Transverse colon (tissue), 4 donors: ENCODE measurements around the gene CCDC68. TPM values are rescaled to one million over a fixed set of nuclear protein-coding genes. Genes with fewer than 3 reads are reported as not detected.

Experiments
- DNase-seq: peaks from one replicate; pipeline ENCODE4 v3.0.0-alpha.2; 2019
- H3K27ac ChIP-seq, 4 donors: fragments of 200-600 bp; sonication (generic); 2 replicates each; pipeline ENCODE4 v1.5.1; 2016 to 2018; ENCODE audit warnings: inconsistent platforms in 4 of 4
- H3K27me3 ChIP-seq: fragments of 200-600 bp; sonication (generic); 2 replicates; pipeline ENCODE4 v1.5.1; 2017; ENCODE audit warnings: inconsistent platforms
- H3K36me3 ChIP-seq, 4 donors: fragments of 200-600 bp; sonication (generic); 2 replicates each; pipeline ENCODE4 v1.5.1; 2017 to 2019; ENCODE audit warnings: inconsistent platforms in 4 of 4
- H3K4me1 ChIP-seq, 4 donors: fragments of 200-600 bp; sonication (generic); 2 replicates each; pipeline ENCODE4 v1.5.1; 2017 to 2020; ENCODE audit warnings: inconsistent platforms in 4 of 4
- H3K4me3 ChIP-seq, 4 donors: fragments of 200-600 bp; sonication (generic); 1 replicate in 1 of 4; 2 replicates in 3 of 4; pipeline versions ENCODE4 v1.5.1 to v1.6.1; 2017 to 2019; ENCODE audit warnings: inconsistent platforms in 4 of 4
- H3K9me3 ChIP-seq, 2 donors: fragments of 200-600 bp; sonication (generic); 2 replicates each; pipeline ENCODE4 v1.5.1; 2017 to 2019; ENCODE audit warnings: inconsistent platforms in 2 of 2
- EP300 ChIP-seq: sonication (generic); formaldehyde crosslinking; IDR thresholded peaks from one replicate; pipeline ENCODE4 v1.6.1; 2017; ENCODE audit warnings: antibody characterized with exemption, low read depth
- POLR2A ChIP-seq: fragments of 450-650 bp; IDR thresholded peaks from one replicate; pipeline ENCODE4 v1.6.1; 2016; ENCODE audit warnings: antibody characterized with exemption, mild to moderate bottlenecking, moderate library complexity
- POLR2AphosphoS5 ChIP-seq, 3 donors: sonication (generic); formaldehyde crosslinking; IDR thresholded peaks; one replicate each; pipeline ENCODE4 v1.6.1; 2016; ENCODE audit warnings: antibody characterized with exemption in 3 of 3
- WGBS, 2 donors: methylation state at CpG; one replicate each; pipeline ENCODE4 v1.1.5; 2018; ENCODE audit warnings: low coverage in 1 of 2; 5-methylcytosine and 5-hydroxymethylcytosine counted together
- in situ Hi-C, 4 donors: fragments of 200-750 bp; cut with MboI; loops; one replicate each; pipeline versions ENCODE4 v1.15.0 to v1.15.1; 2017; ENCODE audit warnings: low sequenced_read_pairs in 3 of 4, low pct_ligation_motif_present in 1 of 4, low pct_unique_long_range_greater_than_20kb in 1 of 4
- intact Hi-C: fragments of 100-400 bp; cut with DNase I; formaldehyde crosslinking; loops from one replicate; pipeline ENCODE4 v1.15.1; 2023; ENCODE audit warnings: low total_unique reads
- total RNA-seq, 4 donors: library from RNA; depleted of rRNA; stranded (reverse); fragments of >200 nt; gene quantifications; one replicate each; pipeline ENCODE4 v1.1.0, GENCODE V29; 2016
- TF ChIP-seq, protein P1 (sequence below), 5 experiments: fragments of 200-600 bp in 3 of 5; fragments of 450-650 bp in 2 of 5; sonication (generic) in 3 of 5; IDR thresholded peaks; 1 replicate in 2 of 5; 2 replicates in 3 of 5; pipeline ENCODE4 v1.5.1; 2016 to 2017; ENCODE audit warnings: antibody characterized with exemption in 5 of 5, inconsistent platforms in 3 of 5, mild to moderate bottlenecking in 2 of 5, moderate library complexity in 1 of 5

CCDC68 gene
- total RNA-seq, 4 donors from 2014 or later: 24.9 to 109 (median 78.2) TPM

DNA sequence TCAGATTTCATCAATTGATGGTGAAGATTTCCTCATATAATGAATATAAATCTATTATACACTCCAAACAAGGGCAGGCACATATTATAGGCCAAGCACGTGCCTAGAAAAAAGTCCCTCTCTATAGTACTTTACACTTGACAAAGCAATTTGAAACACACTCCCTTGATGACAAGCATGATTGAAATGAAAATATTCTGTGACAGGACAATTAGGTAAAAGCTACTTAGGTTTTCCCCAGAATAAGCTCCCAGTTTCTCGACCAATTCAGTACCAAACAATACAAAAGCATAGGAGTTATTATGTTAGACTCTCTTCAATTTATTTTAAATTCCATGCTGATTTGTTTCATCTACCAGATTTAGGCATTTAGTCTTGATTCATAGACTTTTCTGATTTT is 47.7 kb downstream of the CCDC68 start:
- TF ChIP-seq EP300: no peak
- no peak for TF ChIP-seq POLR2AphosphoS5 (IDR thresholded peaks at IDR 0.05)
- TF ChIP-seq, protein P1, sequence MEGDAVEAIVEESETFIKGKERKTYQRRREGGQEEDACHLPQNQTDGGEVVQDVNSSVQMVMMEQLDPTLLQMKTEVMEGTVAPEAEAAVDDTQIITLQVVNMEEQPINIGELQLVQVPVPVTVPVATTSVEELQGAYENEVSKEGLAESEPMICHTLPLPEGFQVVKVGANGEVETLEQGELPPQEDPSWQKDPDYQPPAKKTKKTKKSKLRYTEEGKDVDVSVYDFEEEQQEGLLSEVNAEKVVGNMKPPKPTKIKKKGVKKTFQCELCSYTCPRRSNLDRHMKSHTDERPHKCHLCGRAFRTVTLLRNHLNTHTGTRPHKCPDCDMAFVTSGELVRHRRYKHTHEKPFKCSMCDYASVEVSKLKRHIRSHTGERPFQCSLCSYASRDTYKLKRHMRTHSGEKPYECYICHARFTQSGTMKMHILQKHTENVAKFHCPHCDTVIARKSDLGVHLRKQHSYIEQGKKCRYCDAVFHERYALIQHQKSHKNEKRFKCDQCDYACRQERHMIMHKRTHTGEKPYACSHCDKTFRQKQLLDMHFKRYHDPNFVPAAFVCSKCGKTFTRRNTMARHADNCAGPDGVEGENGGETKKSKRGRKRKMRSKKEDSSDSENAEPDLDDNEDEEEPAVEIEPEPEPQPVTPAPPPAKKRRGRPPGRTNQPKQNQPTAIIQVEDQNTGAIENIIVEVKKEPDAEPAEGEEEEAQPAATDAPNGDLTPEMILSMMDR (IDR thresholded peaks at IDR 0.05): no peak
- no peak for TF ChIP-seq POLR2A
- WGBS, 2 donors: 84 to 89% methylated on average over 2 of the region's 2 CpGs
- Histone ChIP-seq H3K4me3 (no peak overlapping the region), H3K36me3 (no peaks in the 10 kb centered on the region), H3K9me3 (no peaks in the 10 kb centered on the region), H3K27me3 (no peaks in the 10 kb centered on the region), H3K27ac (no peak overlapping the region), H3K4me1 (no peaks in the 10 kb centered on the region)
- no peak for DNase-seq
- in situ Hi-C loops (no loop called here), intact Hi-C loops (no loop called here)

DNA sequence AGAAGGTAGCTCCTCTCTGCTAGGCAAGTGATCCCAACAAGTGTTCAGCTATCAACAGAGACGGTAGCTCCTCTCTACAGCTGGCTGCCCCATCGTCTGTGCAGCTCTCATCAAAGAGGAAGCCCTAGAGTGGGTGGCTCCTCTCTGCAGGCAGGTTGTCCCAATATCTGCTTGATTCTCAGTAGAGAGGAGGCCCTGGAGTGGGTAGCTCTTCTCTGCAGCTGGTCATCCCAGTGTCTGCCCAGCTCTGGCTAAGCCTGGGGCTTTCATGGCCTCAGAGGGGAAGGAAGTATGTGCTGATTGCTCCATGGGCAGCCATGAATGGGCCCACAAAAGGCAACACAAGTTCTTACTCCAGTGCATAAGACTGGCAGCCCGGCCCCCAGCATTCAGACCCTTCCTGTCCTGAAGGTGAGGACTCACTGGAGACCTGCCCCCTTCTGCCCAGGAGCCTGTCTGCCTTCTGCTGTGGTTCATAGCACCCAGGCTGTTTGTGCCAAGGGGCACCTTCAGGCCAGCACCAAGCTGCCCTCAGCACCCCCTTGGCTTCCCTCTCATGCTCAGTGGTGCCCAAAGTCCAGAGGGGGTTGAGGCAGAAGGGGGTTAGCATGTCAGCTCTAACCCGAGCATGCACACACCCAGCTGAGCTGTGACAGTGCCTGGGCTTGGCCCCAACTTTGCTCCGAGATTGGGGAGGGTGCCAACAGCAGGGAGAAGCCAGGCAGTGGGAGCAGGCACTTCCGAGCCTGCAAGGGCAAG is 48.9 kb downstream of the CCDC68 start:
- Histone ChIP-seq H3K36me3 (no peaks in the 10 kb centered on the region), H3K9me3 (no peaks in the 10 kb centered on the region), H3K4me3 (no peak overlapping the region), H3K27me3 (no peaks in the 10 kb centered on the region), H3K4me1 (no peaks in the 10 kb centered on the region), H3K27ac (no peak overlapping the region)
- in situ Hi-C loops (no loop called here), intact Hi-C loops (no loop called here)
- WGBS, 2 donors: 75% methylated on average over 6 of the region's 6 CpGs; no CpG with 5 or more reads in 1 of the 2 donors
- TF ChIP-seq, protein P1 (IDR thresholded peaks at IDR 0.05): no peak
- TF ChIP-seq POLR2AphosphoS5 (IDR thresholded peaks at IDR 0.05): no peak
- TF ChIP-seq EP300: no peak
- TF ChIP-seq POLR2A: no peak
- DNase-seq: no peak

DNA sequence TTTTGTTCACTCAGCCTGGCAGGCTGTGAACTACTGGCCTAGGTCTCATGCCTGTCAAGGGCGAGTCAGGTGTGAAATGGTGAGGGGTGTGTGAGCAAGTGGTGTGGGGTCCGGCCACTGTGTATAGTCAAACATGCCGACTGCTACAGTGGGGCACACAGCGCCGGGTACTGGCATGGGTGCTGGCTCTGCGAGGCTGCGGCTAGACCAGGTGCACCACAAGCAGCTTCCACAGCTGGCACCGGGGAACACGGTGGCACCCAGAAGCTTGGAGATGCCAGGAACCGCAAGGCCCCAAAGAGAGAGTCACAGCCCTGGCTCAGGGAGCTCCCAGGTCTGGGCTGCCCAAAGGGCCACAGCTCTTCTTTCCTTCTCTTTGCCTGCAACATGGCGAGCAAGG is 49.7 kb downstream of the CCDC68 start:
- Histone ChIP-seq H3K27me3 (no peaks in the 10 kb centered on the region), H3K4me1 (no peaks in the 10 kb centered on the region), H3K27ac (no peak overlapping the region), H3K36me3 (no peaks in the 10 kb centered on the region), H3K4me3 (no peak overlapping the region), H3K9me3 (no peaks in the 10 kb centered on the region)
- WGBS, 2 donors: 83% methylated on average over 11 of the region's 11 CpGs; no CpG with 5 or more reads in 1 of the 2 donors
- no peak for DNase-seq
- TF ChIP-seq EP300: no peak
- in situ Hi-C loops (no loop called here), intact Hi-C loops (no loop called here)

DNA sequence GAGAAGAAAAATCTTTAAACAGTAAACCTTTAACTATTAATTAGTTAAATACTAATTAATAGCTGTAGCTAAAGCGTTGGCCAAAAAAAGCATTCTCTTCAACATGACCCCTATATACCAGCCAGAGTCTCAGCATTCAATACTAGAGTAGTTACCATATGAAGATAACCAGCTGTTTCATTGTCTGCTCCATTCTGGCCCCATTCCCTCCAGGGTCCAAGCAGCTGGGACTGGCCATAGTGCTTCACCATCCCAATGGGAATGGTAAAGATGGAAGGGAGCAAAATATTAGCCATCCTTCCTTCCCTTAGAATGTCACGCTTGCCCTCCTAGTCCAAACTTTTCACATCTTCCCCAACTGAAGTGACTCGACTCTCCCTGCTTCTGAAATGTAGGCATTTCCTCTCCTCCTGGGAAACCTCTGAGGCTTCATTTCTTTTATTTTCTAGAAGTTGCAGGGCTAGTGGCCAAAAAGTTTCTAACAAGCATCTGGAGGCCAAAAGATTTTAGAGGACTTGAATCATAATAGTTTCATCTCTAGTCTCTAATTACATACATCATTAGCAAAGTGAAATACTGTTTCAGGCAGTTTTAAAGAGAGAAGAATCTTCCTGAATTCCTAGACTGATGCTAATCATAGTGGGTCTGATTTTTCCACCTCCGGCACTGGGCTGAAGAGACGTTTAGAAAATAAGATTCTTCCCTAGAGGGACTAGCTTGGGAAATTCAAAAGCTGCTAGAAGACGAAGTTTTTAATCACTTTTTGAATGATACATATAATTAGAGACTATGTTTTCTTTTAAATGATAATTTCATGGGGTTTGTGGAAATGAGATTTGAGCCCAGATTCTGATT is 52.7 kb downstream of the CCDC68 start:
- in situ Hi-C loops: no loop called here
- H3K4me3 ChIP-seq: no peak overlapping the region
- H3K4me1 ChIP-seq: no peaks in the 10 kb centered on the region
- TF ChIP-seq EP300 (no peak), POLR2A (no peak)
- no peaks in the 10 kb centered on the region for H3K9me3 ChIP-seq
- no peak for DNase-seq
- H3K27ac ChIP-seq: no peak overlapping the region
- 86 to 100% methylated on average over 5 of the region's 6 CpGs for WGBS, 2 donors
- H3K27me3 ChIP-seq: no peaks in the 10 kb centered on the region
- H3K36me3 ChIP-seq: no peaks in the 10 kb centered on the region
- intact Hi-C loops: no loop called here

DNA sequence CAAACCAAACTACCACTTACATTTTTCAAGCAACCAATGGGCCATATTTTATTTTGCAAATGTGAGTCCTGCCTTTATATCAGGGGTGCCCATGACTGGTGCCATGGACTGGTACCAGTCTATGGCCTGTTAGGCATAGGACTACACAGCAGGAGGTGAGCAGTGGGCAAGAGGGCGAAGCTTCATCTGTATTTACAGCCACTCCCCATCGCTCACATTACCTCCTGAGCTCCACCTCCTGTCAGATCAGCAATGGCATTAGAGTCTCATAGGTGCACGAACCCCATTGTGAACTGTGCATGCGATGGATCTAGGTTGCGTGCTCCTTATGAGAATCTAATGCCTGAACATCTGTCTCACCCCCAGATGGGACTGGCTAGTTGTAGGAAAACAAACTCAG is 53.6 kb downstream of the CCDC68 start:
- Histone ChIP-seq H3K4me1 (no peaks in the 10 kb centered on the region), H3K27me3 (no peaks in the 10 kb centered on the region), H3K4me3 (no peak overlapping the region), H3K36me3 (no peaks in the 10 kb centered on the region), H3K9me3 (no peaks in the 10 kb centered on the region), H3K27ac (no peak overlapping the region)
- intact Hi-C loops: no loop called here
- no peak for TF ChIP-seq POLR2A
- TF ChIP-seq POLR2AphosphoS5 (IDR thresholded peaks at IDR 0.05): no peak
- TF ChIP-seq, protein P1 (IDR thresholded peaks at IDR 0.05): no peak
- no peak for TF ChIP-seq EP300
- WGBS, 2 donors: 87% methylated on average over 5 of the region's 5 CpGs; no CpG with 5 or more reads in 1 of the 2 donors
- DNase-seq: no peak
- in situ Hi-C loops: no loop called here
